T-cell (primary cell): ENCODE results near the gene KRTAP21-3. TPM values are rescaled to one million over a fixed set of nuclear protein-coding genes. Genes with fewer than 3 reads are reported as not detected.

Experiments used
- ATAC-seq, 4 experiments: fragments of 200-7000 bp in 3 of 4; fragments of 150-1000 bp in 1 of 4; cut with Tn5 transposase; replicated peaks in 1 of 4; 1 replicate in 3 of 4; 2 replicates in 1 of 4; pipeline ENCODE4 v1.10.0; 2021; ENCODE audit warnings: moderate library complexity in 3 of 4, mild to moderate bottlenecking in 2 of 4, moderate number of reproducible peaks in 1 of 4
- CTCF ChIA-PET, 2 donors: fragments of 300-600 bp; sonication (Branson Sonifier 250); formaldehyde crosslinking; loops; one replicate each; lab custom pipeline; 2022; ENCODE audit warnings: antibody characterized with exemption in 2 of 2; lab: Charles Lee
- POLR2A ChIA-PET, 2 donors: fragments of 300-600 bp; sonication (Branson Sonifier 250); formaldehyde crosslinking; loops; one replicate each; lab custom pipeline; 2022; ENCODE audit warnings: antibody characterized with exemption in 2 of 2; lab: Charles Lee
- DNase-seq, 35 experiments: peaks; one replicate each; pipeline versions ENCODE4 v3.0.0 to v3.0.0-alpha.2; 2013 to 2023
- H3K27ac ChIP-seq: one replicate; pipeline ENCODE4 v1.5.1; 2013; ENCODE audit warnings: low read length
- H3K27me3 ChIP-seq, 2 experiments: replicated peaks in 1 of 2; 1 replicate in 1 of 2; 2 replicates in 1 of 2; pipeline versions ENCODE4 v1.6.1 to v1.7.0; 2013; ENCODE audit warnings: low read length in 1 of 2, mixed read lengths in 1 of 2; ENCODE audit not compliant: control insufficient read depth in 2 of 2, insufficient read depth in 2 of 2; ENCODE audit errors: extremely low read depth in 1 of 2
- H3K36me3 ChIP-seq, 2 donors: 1 replicate in 1 of 2; 2 replicates in 1 of 2; pipeline versions ENCODE4 v1.6.1 to v1.7.0; 2013; ENCODE audit warnings: low read length in 1 of 2; ENCODE audit not compliant: control insufficient read depth in 2 of 2, insufficient read depth in 1 of 2; ENCODE audit errors: extremely low read depth in 1 of 2
- H3K4me1 ChIP-seq, 2 experiments: 1 replicate in 1 of 2; 2 replicates in 1 of 2; pipeline versions ENCODE4 v1.6.1 to v1.7.0; 2013; ENCODE audit warnings: low read length in 2 of 2, mixed read lengths in 1 of 2; ENCODE audit not compliant: insufficient read depth in 2 of 2, control insufficient read depth in 1 of 2; ENCODE audit errors: extremely low read depth in 1 of 2
- H3K4me3 ChIP-seq, 2 donors: 1 replicate in 1 of 2; 2 replicates in 1 of 2; pipeline versions ENCODE4 v1.5.1 to v1.7.0; 2013; ENCODE audit warnings: mild to moderate bottlenecking in 2 of 2, low read length in 1 of 2, moderate library complexity in 1 of 2; ENCODE audit not compliant: control insufficient read depth in 1 of 2; ENCODE audit errors: extremely low read depth in 1 of 2
- H3K9me3 ChIP-seq: 2 replicates; pipeline ENCODE4 v1.7.0; 2013
- H3K27ac Mint-ChIP-seq, 2 donors: one replicate each; pipeline ENCODE4 v1.8.0; 2020 to 2021; ENCODE audit warnings: mild to moderate bottlenecking in 2 of 2, mixed read lengths in 2 of 2
- H3K27me3 Mint-ChIP-seq, 2 donors: one replicate each; pipeline ENCODE4 v1.8.0; 2021 to 2022; ENCODE audit warnings: mixed read lengths in 2 of 2
- H3K36me3 Mint-ChIP-seq: one replicate; pipeline ENCODE4 v1.8.0; 2021; ENCODE audit warnings: mixed read lengths
- H3K4me1 Mint-ChIP-seq, 3 donors: one replicate each; pipeline ENCODE4 v1.8.0; 2020 to 2022; ENCODE audit warnings: mixed read lengths in 3 of 3, mild to moderate bottlenecking in 1 of 3
- H3K4me3 Mint-ChIP-seq, 3 donors: one replicate each; pipeline ENCODE4 v1.8.0; 2020 to 2022; ENCODE audit warnings: mild to moderate bottlenecking in 3 of 3, mixed read lengths in 3 of 3, moderate library complexity in 3 of 3
- H3K9me3 Mint-ChIP-seq, 3 donors: one replicate each; pipeline ENCODE4 v1.8.0; 2020 to 2022; ENCODE audit warnings: mixed read lengths in 3 of 3
- WGBS: methylation state at CpG from one replicate; pipeline ENCODE4 v1.1.5; 2013; ENCODE audit warnings: missing lambda C conversion rate; ENCODE audit not compliant: insufficient coverage; 5-methylcytosine and 5-hydroxymethylcytosine counted together
- total RNA-seq, 35 experiments: library from RNA in 6 of 35; stranded (reverse) in 6 of 35; fragments of 120-200 nt in 1 of 35; gene quantifications; one replicate each; pipeline versions ENCODE4 v1.2.1 to v1.2.4 and lab custom pipeline; 2013 to 2026

Gene KRTAP21-3
- total RNA-seq, 5 donors from 2014 or later (not counting 1 experiment from before 2014, with no cell fraction given): not detected

- Histone ChIP-seq H3K27me3 (no peaks in the 10 kb centered on the region), H3K36me3 (no peaks in the 10 kb centered on the region), H3K27ac (no peak overlapping the region), H3K9me3 (no peaks in the 10 kb centered on the region), H3K4me3 (no peak overlapping the region), H3K4me1 (no peaks in the 10 kb centered on the region)
- Mint-ChIP-seq H3K9me3 (peaks cover 0 to 3% (median 0%) of the 10 kb centered on the region in 3 donors), H3K27me3 (peaks cover 0 to 6% of the 10 kb centered on the region in 2 donors), H3K4me3 (no peak overlapping the region), H3K27ac (no peak overlapping the region), H3K4me1 (no peaks in the 10 kb centered on the region), H3K36me3 (no peaks in the 10 kb centered on the region)
- ChIA-PET CTCF (no interaction called here), POLR2A (no interaction called here)
- WGBS: no CpG with 5 or more reads among the region's 1 CpG
- DNase-seq: no peak
- no peak for ATAC-seq
Measured at GRCh38 chr21:30733026-30733425, 14.4 kb upstream of the KRTAP21-3 start.

- CTCF ChIA-PET: no interaction called here
- peaks cover 0 to 5% of the 10 kb centered on the region in 2 donors for H3K27me3 Mint-ChIP-seq
- POLR2A ChIA-PET: interaction anchor here in 1 of 2 donors (0.6 kb wide), 1 partner anchor 12 kb away, joined by 3 read pairs; no protein-coding TSS in a partner anchor
- Histone ChIP-seq H3K36me3 (no peaks in the 10 kb centered on the region), H3K27me3 (no peaks in the 10 kb centered on the region), H3K27ac (no peak overlapping the region), H3K4me3 (no peak overlapping the region), H3K4me1 (no peaks in the 10 kb centered on the region), H3K9me3 (no peaks in the 10 kb centered on the region)
- ATAC-seq: no peak
- H3K4me1 Mint-ChIP-seq: no peaks in the 10 kb centered on the region
- no peak overlapping the region for H3K4me3 Mint-ChIP-seq
- H3K36me3 Mint-ChIP-seq: no peaks in the 10 kb centered on the region
- no peak overlapping the region for H3K27ac Mint-ChIP-seq
- no CpG with 5 or more reads among the region's 1 CpG for WGBS
- DNase-seq: no peak
- peaks cover 0 to 3% (median 3%) of the 10 kb centered on the region in 3 donors for H3K9me3 Mint-ChIP-seq
Measured at GRCh38 chr21:30726726-30727125, 8.1 kb upstream of the KRTAP21-3 start.

GRCh38 chr21:30719401-30719800 is 824 bp upstream of the KRTAP21-3 start:
- no peaks in the 10 kb centered on the region for H3K36me3 Mint-ChIP-seq
- H3K27ac Mint-ChIP-seq: no peak overlapping the region
- H3K4me1 Mint-ChIP-seq: peaks cover 0 to 10% (median 4%) of the 10 kb centered on the region in 3 donors
- H3K36me3 ChIP-seq: no peaks in the 10 kb centered on the region
- no peaks in the 10 kb centered on the region for H3K27me3 ChIP-seq
- POLR2A ChIA-PET: no interaction called here
- ATAC-seq: no peak
- H3K4me3 ChIP-seq: no peak overlapping the region
- no peak overlapping the region for H3K4me3 Mint-ChIP-seq
- H3K9me3 Mint-ChIP-seq: peaks cover 0 to 3% (median 0%) of the 10 kb centered on the region in 3 donors
- no CpG with 5 or more reads among the region's 1 CpG for WGBS
- no peaks in the 10 kb centered on the region for H3K27me3 Mint-ChIP-seq
- no peaks in the 10 kb centered on the region for H3K9me3 ChIP-seq
- no peak overlapping the region for H3K27ac ChIP-seq
- no peak for DNase-seq
- CTCF ChIA-PET: no interaction called here
- H3K4me1 ChIP-seq: no peaks in the 10 kb centered on the region

GRCh38 chr21:30717105-30717504 is 1.5 kb downstream of the KRTAP21-3 start:
- Mint-ChIP-seq H3K9me3 (peaks cover 0 to 3% (median 0%) of the 10 kb centered on the region in 3 donors), H3K4me3 (no peak overlapping the region), H3K27me3 (no peaks in the 10 kb centered on the region), H3K36me3 (no peaks in the 10 kb centered on the region), H3K27ac (no peak overlapping the region), H3K4me1 (peaks cover 0 to 10% (median 4%) of the 10 kb centered on the region in 3 donors)
- no peak overlapping the region for H3K4me3 ChIP-seq
- H3K4me1 ChIP-seq: no peaks in the 10 kb centered on the region
- ATAC-seq (no peak), DNase-seq (no peak)
- no peaks in the 10 kb centered on the region for H3K36me3 ChIP-seq
- ChIA-PET POLR2A (no interaction called here), CTCF (interaction anchor here in 1 of 2 donors (0.6 kb wide), 2 partner anchors 62 to 513 kb away, joined by 4 to 5 read pairs; no protein-coding TSS in a partner anchor)
- no peaks in the 10 kb centered on the region for H3K27me3 ChIP-seq
- H3K9me3 ChIP-seq: no peaks in the 10 kb centered on the region
- H3K27ac ChIP-seq: no peak overlapping the region
- no CpG with 5 or more reads among the region's 2 CpGs for WGBS

- CTCF ChIA-PET: no interaction called here
- H3K4me3 Mint-ChIP-seq: no peak overlapping the region
- H3K36me3 Mint-ChIP-seq: no peaks in the 10 kb centered on the region
- POLR2A ChIA-PET: interaction anchor here in 1 of 2 donors (1.2 kb wide), 1 partner anchor 12 kb away, joined by 3 read pairs; no protein-coding TSS in a partner anchor
- H3K9me3 ChIP-seq: no peaks in the 10 kb centered on the region
- ATAC-seq: no peak
- H3K36me3 ChIP-seq: no peaks in the 10 kb centered on the region
- peaks cover 0 to 8% (median 0%) of the 10 kb centered on the region in 3 donors for H3K9me3 Mint-ChIP-seq
- H3K4me1 ChIP-seq: no peaks in the 10 kb centered on the region
- H3K27me3 Mint-ChIP-seq: peaks cover 1 to 4% of the 10 kb centered on the region in 2 donors
- H3K27me3 ChIP-seq: no peaks in the 10 kb centered on the region
- H3K27ac Mint-ChIP-seq: no peak overlapping the region
- peaks cover 0 to 10% (median 4%) of the 10 kb centered on the region in 3 donors for H3K4me1 Mint-ChIP-seq
- no peak overlapping the region for H3K4me3 ChIP-seq
- no peak overlapping the region for H3K27ac ChIP-seq
- WGBS: no CpG with 5 or more reads among the region's 2 CpGs
- no peak for DNase-seq
Measured at GRCh38 chr21:30714946-30715345, 3.6 kb downstream of the KRTAP21-3 start.

- Mint-ChIP-seq H3K9me3 (peaks cover 0 to 8% (median 0%) of the 10 kb centered on the region in 3 donors), H3K4me3 (no peak overlapping the region), H3K27me3 (peaks cover 1 to 4% of the 10 kb centered on the region in 2 donors), H3K36me3 (no peaks in the 10 kb centered on the region), H3K27ac (no peak overlapping the region), H3K4me1 (peaks cover 0 to 10% (median 4%) of the 10 kb centered on the region in 3 donors)
- no peak for DNase-seq
- Histone ChIP-seq H3K4me3 (no peak overlapping the region), H3K9me3 (no peaks in the 10 kb centered on the region), H3K4me1 (no peaks in the 10 kb centered on the region), H3K27ac (no peak overlapping the region), H3K36me3 (no peaks in the 10 kb centered on the region), H3K27me3 (no peaks in the 10 kb centered on the region)
- ChIA-PET POLR2A (interaction anchor here in 1 of 2 donors (1.2 kb wide), 1 partner anchor 13 kb away, joined by 3 read pairs; no protein-coding TSS in a partner anchor), CTCF (no interaction called here)
- WGBS: 0% methylated on average over 1 of the region's 3 CpGs
- ATAC-seq: no peak
Measured at GRCh38 chr21:30714456-30714855, 4.1 kb downstream of the KRTAP21-3 start.
